ENCODE measurements around the gene PCLO.

PCLO gene

DNA sequence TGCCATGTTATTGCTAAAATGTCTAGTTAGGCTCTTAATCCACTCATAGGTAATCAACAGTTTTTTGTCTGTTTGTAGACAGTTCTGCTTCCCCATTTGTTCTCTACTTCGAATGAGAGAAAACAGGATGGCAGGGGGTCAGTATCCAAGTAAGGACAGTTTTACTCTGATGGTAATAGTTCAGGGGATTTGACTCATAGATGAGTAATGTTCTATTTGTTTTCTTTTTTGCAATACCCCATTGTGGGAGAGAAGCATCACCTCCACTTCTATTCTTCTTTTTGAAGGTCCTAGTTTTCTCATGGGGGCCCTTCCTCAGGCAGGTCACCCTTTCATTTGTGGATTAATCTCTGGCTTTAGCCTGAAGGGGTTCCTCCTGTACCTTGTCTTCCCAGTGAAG, 13.9 kb downstream of the PCLO start:
- no peak for TF ChIP-seq POLR2A (IDR thresholded peaks at IDR 0.05; ENCODE audit: low read depth, low read length)
- TF ChIP-seq TAF1 (IDR thresholded peaks at IDR 0.05; ENCODE audit: low read depth, low read length), result no peak
- TF ChIP-seq SPI1 (IDR thresholded peaks at IDR 0.05; ENCODE audit: low read depth, low read length), result no peak
- TF ChIP-seq POU2F2 (IDR thresholded peaks at IDR 0.05; ENCODE audit: low read depth, low read length), result no peak
- no peak for TF ChIP-seq PAX5 (IDR thresholded peaks at IDR 0.05; ENCODE audit: insufficient read depth, low read length, severe bottlenecking)
- DNase-seq (ENCODE audit: insufficient read length, low spot score), result no peak

DNA sequence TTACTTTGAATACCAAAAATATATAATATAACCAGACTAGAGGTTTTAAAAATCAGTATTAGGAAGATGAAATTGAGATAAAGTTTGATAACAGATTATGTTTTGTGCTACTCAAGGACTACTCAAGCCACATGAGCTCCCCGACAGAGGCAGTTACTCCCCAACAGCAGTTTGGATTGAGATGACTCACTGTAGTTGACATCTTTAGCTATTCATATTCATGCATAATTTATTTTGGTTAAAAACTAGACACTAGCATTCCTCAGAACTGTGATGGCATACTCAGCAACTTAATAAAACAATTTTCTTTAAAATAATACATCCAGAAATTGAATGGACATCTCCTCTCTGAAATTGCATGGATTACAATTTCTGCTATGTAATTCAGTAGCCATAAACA, 19.6 kb downstream of the PCLO start:
- TF ChIP-seq PAX5 (IDR thresholded peaks at IDR 0.05; ENCODE audit: insufficient read depth, low read length, severe bottlenecking) (no peak), TAF1 (IDR thresholded peaks at IDR 0.05; ENCODE audit: low read depth, low read length) (no peak), POLR2AphosphoS5 (IDR thresholded peaks at IDR 0.05; ENCODE audit: low read depth, low read length) (no peak), POLR2A (IDR thresholded peaks at IDR 0.05; ENCODE audit: low read depth, low read length) (no peak), POU2F2 (IDR thresholded peaks at IDR 0.05; ENCODE audit: low read depth, low read length) (no peak), SPI1 (IDR thresholded peaks at IDR 0.05; ENCODE audit: low read depth, low read length) (no peak)
- DNase-seq (ENCODE audit: insufficient read length, low spot score), result no peak
- no peak for FAIRE-seq

More for the DNA sequence above, 13.9 kb downstream of the PCLO start:
- FAIRE-seq, result no peak

DNA sequence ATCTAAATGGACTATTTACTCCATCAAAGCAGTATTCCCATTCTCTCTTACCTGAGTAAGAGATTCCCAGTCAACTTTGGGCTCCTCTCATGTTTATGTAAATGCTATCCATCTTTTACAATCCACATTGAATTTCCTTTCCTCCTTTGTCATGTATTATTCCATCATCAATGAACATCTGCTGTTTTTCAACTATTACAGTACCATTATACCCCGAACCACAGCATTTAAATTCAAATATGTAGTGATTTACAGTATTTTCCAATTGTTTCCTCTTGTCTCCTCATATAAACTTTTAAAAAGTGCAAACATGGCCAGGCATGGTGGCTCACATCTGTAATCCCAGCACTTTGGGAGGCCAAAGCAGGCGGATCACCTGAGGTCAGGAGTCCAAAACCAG, 20.3 kb downstream of the PCLO start:
- no peak for DNase-seq (ENCODE audit: insufficient read length, low spot score)
- FAIRE-seq, result no peak
- TF ChIP-seq PAX5 (IDR thresholded peaks at IDR 0.05; ENCODE audit: insufficient read depth, low read length, severe bottlenecking), result no peak
- TF ChIP-seq POLR2AphosphoS5 (IDR thresholded peaks at IDR 0.05; ENCODE audit: low read depth, low read length), result no peak
- TF ChIP-seq POLR2A (IDR thresholded peaks at IDR 0.05; ENCODE audit: low read depth, low read length), result no peak
- TF ChIP-seq TAF1 (IDR thresholded peaks at IDR 0.05; ENCODE audit: low read depth, low read length), result no peak
- no peak for TF ChIP-seq SPI1 (IDR thresholded peaks at IDR 0.05; ENCODE audit: low read depth, low read length)
- no peak for TF ChIP-seq POU2F2 (IDR thresholded peaks at IDR 0.05; ENCODE audit: low read depth, low read length)

- FAIRE-seq (no peak), DNase-seq (ENCODE audit: insufficient read length, low spot score) (no peak)
- TF ChIP-seq TAF1 (IDR thresholded peaks at IDR 0.05; ENCODE audit: low read depth, low read length) (no peak), POLR2A (IDR thresholded peaks at IDR 0.05; ENCODE audit: low read depth, low read length) (no peak), POLR2AphosphoS5 (IDR thresholded peaks at IDR 0.05; ENCODE audit: low read depth, low read length) (no peak), POU2F2 (IDR thresholded peaks at IDR 0.05; ENCODE audit: low read depth, low read length) (no peak), SPI1 (IDR thresholded peaks at IDR 0.05; ENCODE audit: low read depth, low read length) (no peak), PAX5 (IDR thresholded peaks at IDR 0.05; ENCODE audit: insufficient read depth, low read length, severe bottlenecking) (no peak)
Measured at GRCh38 chr7:83141927-83142326, 20.8 kb downstream of the PCLO start.

GRCh38 chr7:83130623-83131545, 31.8 kb downstream of the PCLO start:
- no peak for FAIRE-seq

DNA sequence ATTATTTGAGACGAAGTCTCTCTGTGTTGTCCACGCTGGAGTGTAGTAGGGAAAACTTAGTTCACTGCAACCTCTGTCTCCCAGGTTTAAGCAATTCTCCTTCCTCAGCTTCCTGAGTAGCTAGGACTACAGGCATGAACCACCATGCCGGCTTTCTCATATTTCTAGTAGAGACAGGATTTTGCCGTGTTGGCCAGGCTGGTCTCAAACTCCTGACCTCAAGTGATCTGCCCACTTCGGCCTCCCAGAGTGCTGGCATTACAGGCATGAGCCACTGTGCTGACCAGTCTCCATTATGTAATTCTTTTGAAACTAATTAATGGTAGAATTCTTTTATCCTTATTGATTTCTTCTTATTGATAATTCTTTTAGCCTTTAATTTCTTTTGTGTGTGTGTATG, 32.5 kb downstream of the PCLO start:
- FAIRE-seq, result no peak
- TF ChIP-seq POLR2AphosphoS5 (IDR thresholded peaks at IDR 0.05; ENCODE audit: low read depth, low read length), result no peak
- TF ChIP-seq SPI1 (IDR thresholded peaks at IDR 0.05; ENCODE audit: low read depth, low read length), result no peak
- TF ChIP-seq PAX5 (IDR thresholded peaks at IDR 0.05; ENCODE audit: insufficient read depth, low read length, severe bottlenecking), result no peak
- no peak for TF ChIP-seq POU2F2 (IDR thresholded peaks at IDR 0.05; ENCODE audit: low read depth, low read length)
- no peak for TF ChIP-seq POLR2A (IDR thresholded peaks at IDR 0.05; ENCODE audit: low read depth, low read length)
- no peak for TF ChIP-seq TAF1 (IDR thresholded peaks at IDR 0.05; ENCODE audit: low read depth, low read length)
- DNase-seq (ENCODE audit: insufficient read length, low spot score), result no peak

More at GRCh38 chr7:83130623-83131545, 31.8 kb downstream of the PCLO start:
- DNase-seq (ENCODE audit: insufficient read length, low spot score), result no peak
- TF ChIP-seq POLR2AphosphoS5 (IDR thresholded peaks at IDR 0.05; ENCODE audit: low read depth, low read length) (no peak), SPI1 (IDR thresholded peaks at IDR 0.05; ENCODE audit: low read depth, low read length) (no peak), POLR2A (IDR thresholded peaks at IDR 0.05; ENCODE audit: low read depth, low read length) (no peak), POU2F2 (IDR thresholded peaks at IDR 0.05; ENCODE audit: low read depth, low read length) (no peak), TAF1 (IDR thresholded peaks at IDR 0.05; ENCODE audit: low read depth, low read length) (no peak), PAX5 (IDR thresholded peaks at IDR 0.05; ENCODE audit: insufficient read depth, low read length, severe bottlenecking) (no peak)

- no peak for DNase-seq (ENCODE audit: insufficient read length, low spot score)
- TF ChIP-seq POLR2AphosphoS5 (IDR thresholded peaks at IDR 0.05; ENCODE audit: low read depth, low read length) (no peak), POU2F2 (IDR thresholded peaks at IDR 0.05; ENCODE audit: low read depth, low read length) (no peak), TAF1 (IDR thresholded peaks at IDR 0.05; ENCODE audit: low read depth, low read length) (no peak), POLR2A (IDR thresholded peaks at IDR 0.05; ENCODE audit: low read depth, low read length) (no peak), PAX5 (IDR thresholded peaks at IDR 0.05; ENCODE audit: insufficient read depth, low read length, severe bottlenecking) (no peak), SPI1 (IDR thresholded peaks at IDR 0.05; ENCODE audit: low read depth, low read length) (no peak)
- FAIRE-seq, result no peak
Measured at GRCh38 chr7:83119494-83119893, 43.2 kb downstream of the PCLO start.

DNA sequence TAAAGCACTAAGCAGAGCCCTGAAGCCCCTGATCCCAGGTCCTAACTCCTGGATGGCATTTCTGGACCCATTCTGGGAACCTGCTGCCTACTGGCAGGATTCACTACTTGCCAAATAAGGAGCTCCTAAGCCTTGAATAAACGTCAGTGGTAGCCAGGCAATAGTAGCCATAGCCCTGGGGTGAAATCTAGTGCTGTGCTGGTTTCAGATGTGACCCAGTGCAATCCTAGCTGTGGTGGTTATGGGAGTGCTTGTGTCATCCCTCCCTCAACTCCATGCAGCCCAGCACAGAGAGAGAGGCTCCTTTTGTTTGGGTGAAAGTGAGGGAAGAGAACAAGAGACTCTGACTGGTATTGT, 43.7 kb downstream of the PCLO start:
- no peak for DNase-seq (ENCODE audit: insufficient read length, low spot score)
- TF ChIP-seq POLR2AphosphoS5 (IDR thresholded peaks at IDR 0.05; ENCODE audit: low read depth, low read length), result no peak
- no peak for TF ChIP-seq SPI1 (IDR thresholded peaks at IDR 0.05; ENCODE audit: low read depth, low read length)
- no peak for TF ChIP-seq POU2F2 (IDR thresholded peaks at IDR 0.05; ENCODE audit: low read depth, low read length)
- FAIRE-seq, result no peak

- no peak for TF ChIP-seq SPI1 (IDR thresholded peaks at IDR 0.05; ENCODE audit: low read depth, low read length)
- no peak for DNase-seq (ENCODE audit: insufficient read length, low spot score)
- no peak for FAIRE-seq
Measured at GRCh38 chr7:83118347-83119025, 44.2 kb downstream of the PCLO start.

Measured in GM12891 (cell line).